ENCODE measurements around the gene PRKCQ. TPM values are rescaled to one million over a fixed set of nuclear protein-coding genes. Genes with fewer than 3 reads are reported as not detected.
"Not testable (repeated sequence)": the region's sequence is repeated elsewhere in the genome, so short reads cannot be mapped to it uniquely, and the experiment has no call there.

PRKCQ gene
- total RNA-seq, 1 donor from 2014 or later = 0.15 TPM

- peaks cover 14% of the 10 kb centered on the region for H3K27me3 Mint-ChIP-seq (ENCODE audit: low read depth)
- no peaks in the 10 kb centered on the region for H3K4me1 Mint-ChIP-seq (ENCODE audit: low read depth)
- H3K36me3 Mint-ChIP-seq (ENCODE audit: low read depth) = no peaks in the 10 kb centered on the region
- DNase-seq (ENCODE audit: low spot score) = no peak
- H3K27ac Mint-ChIP-seq (ENCODE audit: unreplicated experiment) = no peak overlapping the region
- no peak overlapping the region for H3K4me3 Mint-ChIP-seq (ENCODE audit: unreplicated experiment)
- H3K9me3 Mint-ChIP-seq (ENCODE audit: low read depth) = no peaks in the 10 kb centered on the region
- TF ChIP-seq CTCF (IDR thresholded peaks at IDR 0.05) = peak; percentile 82
Observed at GRCh38 chr10:6445671-6446316, 134.3 kb downstream of the PRKCQ start.

GRCh38 chr10:6439875-6440274 is 140.2 kb downstream of the PRKCQ start:
- H3K36me3 Mint-ChIP-seq (ENCODE audit: low read depth); H3K27me3 Mint-ChIP-seq (ENCODE audit: low read depth); H3K9me3 Mint-ChIP-seq (ENCODE audit: low read depth); H3K4me3 Mint-ChIP-seq (ENCODE audit: unreplicated experiment); DNase-seq (ENCODE audit: low spot score); H3K27ac Mint-ChIP-seq (ENCODE audit: unreplicated experiment); H3K4me1 Mint-ChIP-seq (ENCODE audit: low read depth): not testable (repeated sequence)

- no peaks in the 10 kb centered on the region for H3K36me3 Mint-ChIP-seq (ENCODE audit: low read depth)
- no peak overlapping the region for H3K27ac Mint-ChIP-seq (ENCODE audit: unreplicated experiment)
- TF ChIP-seq CTCF (IDR thresholded peaks at IDR 0.05) = no peak
- H3K9me3 Mint-ChIP-seq (ENCODE audit: low read depth) = no peaks in the 10 kb centered on the region
- DNase-seq (ENCODE audit: low spot score) = no peak
- H3K4me1 Mint-ChIP-seq (ENCODE audit: low read depth) = peaks cover 4% of the 10 kb centered on the region
- H3K27me3 Mint-ChIP-seq (ENCODE audit: low read depth) = peaks cover 21% of the 10 kb centered on the region
- H3K4me3 Mint-ChIP-seq (ENCODE audit: unreplicated experiment) = no peak overlapping the region
Observed at GRCh38 chr10:6431861-6432260, 148.2 kb downstream of the PRKCQ start.

DNA sequence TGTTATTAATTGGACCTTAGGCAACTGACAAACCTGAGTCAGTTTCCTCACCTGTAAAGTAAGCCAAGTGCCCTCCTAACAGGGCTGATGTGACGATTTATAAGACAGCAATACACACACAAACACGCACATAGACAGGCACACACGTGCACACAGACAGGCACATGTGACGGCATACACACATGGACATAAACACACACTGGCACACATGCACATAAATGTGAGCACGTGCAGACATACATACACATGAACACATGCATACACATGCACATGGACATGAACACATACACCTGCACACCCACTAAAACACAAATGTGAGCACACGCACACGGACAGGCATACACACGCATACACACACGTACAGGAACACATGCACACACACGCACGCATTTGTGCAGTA is 148.9 kb downstream of the PRKCQ start:
- no peaks in the 10 kb centered on the region for H3K9me3 Mint-ChIP-seq (ENCODE audit: low read depth)
- no peak overlapping the region for H3K4me3 Mint-ChIP-seq (ENCODE audit: unreplicated experiment)
- peaks cover 19% of the 10 kb centered on the region for H3K27me3 Mint-ChIP-seq (ENCODE audit: low read depth)
- no peaks in the 10 kb centered on the region for H3K36me3 Mint-ChIP-seq (ENCODE audit: low read depth)
- TF ChIP-seq CTCF (IDR thresholded peaks at IDR 0.05) = no peak
- H3K4me1 Mint-ChIP-seq (ENCODE audit: low read depth) = peaks cover 4% of the 10 kb centered on the region
- no peak overlapping the region for H3K27ac Mint-ChIP-seq (ENCODE audit: unreplicated experiment)
- no peak for DNase-seq (ENCODE audit: low spot score)

DNA sequence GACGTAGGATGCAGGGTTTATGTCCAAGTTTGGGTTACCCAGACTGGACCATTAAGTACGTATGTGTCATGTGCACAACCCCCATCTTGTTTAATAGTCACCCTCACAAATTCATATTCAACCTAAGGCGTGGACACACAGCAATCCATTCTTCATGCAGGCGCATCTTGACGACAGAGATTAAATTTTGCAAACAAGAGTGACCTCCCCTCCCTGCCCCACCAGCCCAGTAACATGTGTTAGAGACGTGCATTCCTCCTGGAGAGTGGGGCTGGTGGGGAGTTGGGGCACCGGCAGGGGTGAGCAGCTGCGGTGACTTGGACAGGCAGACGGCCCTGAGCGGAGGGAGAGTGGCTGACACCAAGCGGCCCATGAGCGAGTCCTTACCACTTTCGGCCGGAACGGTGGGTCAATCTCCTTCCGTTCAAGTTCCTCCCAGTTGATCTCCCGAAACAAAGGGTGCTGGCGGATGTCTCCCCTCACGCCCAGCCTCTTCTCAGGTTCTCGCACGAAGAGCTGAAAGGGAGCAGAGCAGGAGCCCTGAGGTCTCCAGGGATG is 149.6 kb downstream of the PRKCQ start:
- DNase-seq (ENCODE audit: low spot score) = no peak
- H3K36me3 Mint-ChIP-seq (ENCODE audit: low read depth) = no peaks in the 10 kb centered on the region
- H3K27ac Mint-ChIP-seq (ENCODE audit: unreplicated experiment) = no peak overlapping the region
- H3K27me3 Mint-ChIP-seq (ENCODE audit: low read depth) = peaks cover 17% of the 10 kb centered on the region
- peaks cover 4% of the 10 kb centered on the region for H3K4me1 Mint-ChIP-seq (ENCODE audit: low read depth)
- H3K4me3 Mint-ChIP-seq (ENCODE audit: unreplicated experiment) = no peak overlapping the region
- TF ChIP-seq CTCF (IDR thresholded peaks at IDR 0.05) = no peak
- no peaks in the 10 kb centered on the region for H3K9me3 Mint-ChIP-seq (ENCODE audit: low read depth)

Data from chondrocyte (in vitro differentiated cells).